PFSK-1 (cell line): ENCODE measurements around the gene TRIP4.

Experiments used
- FOXP2 ChIP-seq: optimal IDR thresholded peaks from 2 replicates; pipeline ENCODE3; 2011; ENCODE audit warnings: borderline replicate concordance, control low read depth, inconsistent platforms; ENCODE audit not compliant: insufficient read depth; ENCODE audit errors: extremely low read length, extremely low read depth
- POLR2AphosphoS5 ChIP-seq: IDR thresholded peaks from 2 replicates; pipeline ENCODE4 v1.6.1; 2012; ENCODE audit warnings: low read depth, mild to moderate bottlenecking, control low read depth, low read length, moderate library complexity
- REST ChIP-seq, 2 experiments: IDR thresholded peaks; 2 replicates each; pipeline versions ENCODE4 v1.6.1 to v1.8.0; 2011 to 2012; ENCODE audit warnings: low read depth in 2 of 2, low read length in 2 of 2, control low read depth in 1 of 2, inconsistent platforms in 1 of 2, mild to moderate bottlenecking in 1 of 2, moderate library complexity in 1 of 2; ENCODE audit not compliant: insufficient read depth in 1 of 2
- SIN3A ChIP-seq: IDR thresholded peaks from 2 replicates; pipeline ENCODE4 v1.6.1; 2012; ENCODE audit warnings: mild to moderate bottlenecking, low read length, moderate library complexity, borderline replicate concordance; ENCODE audit not compliant: insufficient read depth
- TAF1 ChIP-seq: IDR thresholded peaks from 2 replicates; pipeline ENCODE4 v1.6.1; 2012; ENCODE audit warnings: low read length, control low read depth, borderline replicate concordance; ENCODE audit not compliant: insufficient read depth

- TF ChIP-seq TAF1: no peak
- TF ChIP-seq POLR2AphosphoS5: no peak
- TF ChIP-seq SIN3A: no peak
- TF ChIP-seq FOXP2: no peak
- no peak for TF ChIP-seq REST (IDR thresholded peaks at IDR 0.05; ENCODE audit: insufficient read depth in 1 of 2, low read depth in 2 of 2, low read length in 2 of 2)
Measured at GRCh38 chr15:64355348-64355943, 32.2 kb upstream of the TRIP4 start.
